Breast epithelium (tissue), 4 donors: ENCODE results near the gene PRKN. TPM values are rescaled to one million over a fixed set of nuclear protein-coding genes. Genes with fewer than 3 reads are reported as not detected.

ENCODE experiments used
- DNase-seq, 2 donors: peaks; one replicate each; pipeline ENCODE4 v3.0.0-alpha.2; 2019; ENCODE audit warnings: low spot score in 2 of 2
- H3K27ac ChIP-seq, 2 donors: fragments of 200-600 bp; sonication (generic) in 1 of 2; one replicate each; pipeline ENCODE4 v1.5.1; 2016 to 2019; ENCODE audit warnings: mild to moderate bottlenecking in 1 of 2
- H3K27me3 ChIP-seq, 2 donors: fragments of 200-600 bp; sonication (generic) in 1 of 2; one replicate each; pipeline versions ENCODE4 v1.5.1 to v1.6.0; 2017 to 2019; ENCODE audit warnings: control low read depth in 1 of 2, mild to moderate bottlenecking in 1 of 2
- H3K36me3 ChIP-seq: fragments of 200-600 bp; one replicate; pipeline ENCODE4 v1.5.1; 2019
- H3K4me1 ChIP-seq, 2 donors: fragments of 200-600 bp; sonication (generic); one replicate each; pipeline ENCODE4 v1.5.1; 2016 to 2019; ENCODE audit warnings: control low read depth in 1 of 2
- H3K4me3 ChIP-seq, 3 donors: fragments of 200-600 bp; sonication (generic); 1 replicate in 2 of 3; 2 replicates in 1 of 3; pipeline ENCODE4 v1.5.1; 2016 to 2019; ENCODE audit warnings: mild to moderate bottlenecking in 3 of 3, moderate library complexity in 2 of 3
- H3K9me3 ChIP-seq, 2 donors: fragments of 200-600 bp; sonication (generic) in 1 of 2; one replicate each; pipeline ENCODE4 v1.5.1; 2016 to 2019; ENCODE audit warnings: control low read depth in 1 of 2
- POLR2A ChIP-seq: fragments of 450-650 bp; IDR thresholded peaks from one replicate; pipeline ENCODE4 v1.6.1; 2016; ENCODE audit warnings: antibody characterized with exemption, mild to moderate bottlenecking, moderate library complexity
- POLR2AphosphoS5 ChIP-seq, 3 donors: sonication (generic); formaldehyde crosslinking; IDR thresholded peaks; one replicate each; pipeline ENCODE4 v1.6.1; 2017; ENCODE audit warnings: antibody characterized with exemption in 3 of 3
- intact Hi-C: fragments of 100-400 bp; cut with DNase I; formaldehyde crosslinking; loops from one replicate; pipeline ENCODE4 v1.15.1; 2023; ENCODE audit warnings: low total_unique reads
- total RNA-seq, 3 donors: library from RNA; depleted of rRNA; stranded (reverse); fragments of >200 nt; gene quantifications; one replicate each; pipeline ENCODE4 v1.1.0, GENCODE V29; 2016
- TF ChIP-seq, protein P1 (sequence below), 3 donors: fragments of 450-650 bp; IDR thresholded peaks; one replicate each; pipeline ENCODE4 v1.5.1; 2016 to 2017; ENCODE audit warnings: antibody characterized with exemption in 3 of 3, mild to moderate bottlenecking in 3 of 3, moderate library complexity in 3 of 3

PRKN gene
- 10 to 100 TPM in 2 of 3 donors, 1 to 10 TPM in 1; 7.2 to 19.0 (median 11.2) TPM for total RNA-seq

DNA sequence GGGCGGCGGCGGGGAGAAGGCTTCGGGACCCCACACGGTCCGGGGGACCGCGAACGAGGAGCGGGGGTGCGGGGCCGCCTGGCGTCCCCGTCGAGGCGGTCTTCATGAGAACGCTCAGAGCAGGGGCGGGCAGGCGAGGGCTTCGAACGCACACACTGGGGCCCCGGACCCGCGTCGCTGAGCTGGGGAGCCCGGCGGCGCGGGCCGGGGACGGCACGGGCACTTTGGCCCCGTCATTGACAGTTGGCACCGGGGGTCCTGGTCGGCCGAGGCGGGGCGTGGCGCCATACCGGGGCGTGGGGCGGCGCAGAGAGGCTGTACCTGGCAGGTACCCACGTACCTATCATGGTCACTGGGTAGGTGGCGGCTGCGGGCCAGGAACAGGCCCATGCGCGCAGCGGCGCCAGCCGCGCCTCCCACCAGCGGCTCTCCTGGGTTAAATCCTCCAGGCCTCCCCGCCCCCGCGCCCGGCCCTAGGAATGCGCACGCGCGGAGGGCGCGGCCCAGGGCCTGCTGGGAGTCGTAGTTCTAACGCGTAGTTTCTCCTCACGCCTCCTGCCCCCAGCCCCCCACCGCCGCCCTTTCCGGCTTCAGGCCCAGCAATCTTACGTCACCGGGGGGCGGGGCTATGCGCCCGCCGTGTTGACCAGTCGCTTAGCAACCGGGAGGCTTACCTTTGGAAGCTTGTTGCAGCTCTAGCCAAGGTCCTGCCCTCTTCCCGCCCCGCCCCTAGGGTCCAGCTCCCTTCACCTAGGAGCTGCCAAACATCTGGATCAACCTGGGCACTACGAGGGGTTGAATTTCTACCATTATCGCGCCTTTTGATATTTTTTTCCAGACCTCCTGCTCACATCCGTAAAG lies at the start of gene PRKN, which contains the start of gene PACRG:
PRKN (minus strand) TSS at position 445 of the 861 bp plus-strand sequence.
PACRG (plus strand) TSS at position 653 of the 861 bp plus-strand sequence.
- intact Hi-C loops, result no loop called here
- no peaks in the 10 kb centered on the region for H3K4me1 ChIP-seq
- H3K9me3 ChIP-seq, result peaks cover 0 to 9% of the 10 kb centered on the region in 2 donors
- DNase-seq, result peak; percentile 98 to 99
- peak within 1 kb of the TSS; percentile 94 for H3K4me3 ChIP-seq
- TF ChIP-seq, protein P1, sequence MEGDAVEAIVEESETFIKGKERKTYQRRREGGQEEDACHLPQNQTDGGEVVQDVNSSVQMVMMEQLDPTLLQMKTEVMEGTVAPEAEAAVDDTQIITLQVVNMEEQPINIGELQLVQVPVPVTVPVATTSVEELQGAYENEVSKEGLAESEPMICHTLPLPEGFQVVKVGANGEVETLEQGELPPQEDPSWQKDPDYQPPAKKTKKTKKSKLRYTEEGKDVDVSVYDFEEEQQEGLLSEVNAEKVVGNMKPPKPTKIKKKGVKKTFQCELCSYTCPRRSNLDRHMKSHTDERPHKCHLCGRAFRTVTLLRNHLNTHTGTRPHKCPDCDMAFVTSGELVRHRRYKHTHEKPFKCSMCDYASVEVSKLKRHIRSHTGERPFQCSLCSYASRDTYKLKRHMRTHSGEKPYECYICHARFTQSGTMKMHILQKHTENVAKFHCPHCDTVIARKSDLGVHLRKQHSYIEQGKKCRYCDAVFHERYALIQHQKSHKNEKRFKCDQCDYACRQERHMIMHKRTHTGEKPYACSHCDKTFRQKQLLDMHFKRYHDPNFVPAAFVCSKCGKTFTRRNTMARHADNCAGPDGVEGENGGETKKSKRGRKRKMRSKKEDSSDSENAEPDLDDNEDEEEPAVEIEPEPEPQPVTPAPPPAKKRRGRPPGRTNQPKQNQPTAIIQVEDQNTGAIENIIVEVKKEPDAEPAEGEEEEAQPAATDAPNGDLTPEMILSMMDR (IDR thresholded peaks at IDR 0.05), result no peak
- peak; percentile 54 to 89 (median 72) for TF ChIP-seq POLR2AphosphoS5 (IDR thresholded peaks at IDR 0.05)
- peak; percentile 70 for TF ChIP-seq POLR2A
- H3K27me3 ChIP-seq, result no peaks in the 10 kb centered on the region
- H3K36me3 ChIP-seq, result no peaks in the 10 kb centered on the region
- peak within 1 kb of the TSS; percentile 94 for H3K27ac ChIP-seq

DNA sequence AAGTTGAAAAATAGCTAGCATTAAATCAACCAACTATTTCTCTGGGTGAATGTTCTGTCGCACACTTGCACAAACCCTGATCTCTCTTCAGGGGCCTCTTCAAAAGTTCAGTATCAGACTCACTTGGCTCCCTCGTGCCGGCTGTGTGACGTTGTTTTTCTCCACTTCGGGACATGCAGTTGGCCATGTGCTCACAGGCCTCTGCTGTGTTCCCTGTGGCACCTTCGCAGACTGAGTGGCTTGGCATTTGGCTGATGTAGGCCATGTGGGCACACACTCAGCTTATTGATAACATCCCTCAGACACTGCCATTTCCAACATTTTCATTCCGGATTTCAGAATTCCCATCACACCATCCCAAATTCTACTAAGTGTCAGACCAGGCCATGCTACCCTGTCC lies 49.5 kb upstream of the PRKN start:
- intact Hi-C loops, result no loop called here
- Histone ChIP-seq H3K4me3 (no peak overlapping the region), H3K9me3 (peaks cover 4 to 6% of the 10 kb centered on the region in 2 donors), H3K27me3 (no peaks in the 10 kb centered on the region), H3K36me3 (no peaks in the 10 kb centered on the region), H3K27ac (no peak overlapping the region), H3K4me1 (no peaks in the 10 kb centered on the region)
- no peak for DNase-seq
- TF ChIP-seq, protein P1 (IDR thresholded peaks at IDR 0.05), result no peak
- no peak for TF ChIP-seq POLR2A
- no peak for TF ChIP-seq POLR2AphosphoS5 (IDR thresholded peaks at IDR 0.05)

DNA sequence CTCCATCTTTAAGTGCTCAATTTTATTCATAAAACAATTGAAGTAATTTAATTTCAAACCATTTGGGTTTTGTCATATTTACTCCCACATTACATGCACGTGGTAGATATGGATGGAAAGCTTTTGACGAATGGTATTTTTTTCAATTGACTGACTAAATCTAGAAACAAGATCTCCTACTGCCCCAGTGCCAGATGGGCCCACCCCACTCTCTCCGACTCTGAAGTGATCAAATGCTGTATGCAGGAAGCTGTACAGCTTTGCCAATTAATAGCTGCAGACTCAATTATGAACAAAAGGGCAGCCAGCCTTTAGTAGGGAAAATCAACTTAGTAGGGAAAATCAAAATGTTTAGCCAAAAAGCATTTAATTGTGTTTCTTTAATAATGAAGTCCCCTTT lies 46.4 kb upstream of the PRKN start:
- intact Hi-C loops, result no loop called here

DNA sequence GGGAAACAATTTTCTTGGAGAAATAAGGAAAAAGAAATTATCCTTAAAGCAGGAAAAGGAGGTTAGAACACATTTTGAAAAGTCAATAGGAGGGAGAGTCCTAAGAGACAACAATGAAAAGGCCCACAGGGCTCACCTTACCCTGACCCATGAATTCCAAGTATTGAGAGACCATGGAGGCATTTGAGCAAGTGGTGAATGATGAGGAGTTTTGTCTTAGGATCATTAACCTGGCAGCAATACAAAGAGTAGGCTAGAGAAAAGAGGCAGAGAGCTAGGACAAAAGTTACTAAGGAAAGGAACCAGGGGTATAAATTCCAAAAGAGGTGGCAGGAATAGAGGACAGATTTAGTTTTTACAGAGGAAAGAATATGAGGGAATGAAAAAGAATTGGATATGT lies 44.9 kb upstream of the PRKN start:
- no peak for DNase-seq
- no peak overlapping the region for H3K4me3 ChIP-seq
- H3K9me3 ChIP-seq, result no peaks in the 10 kb centered on the region
- no peaks in the 10 kb centered on the region for H3K36me3 ChIP-seq
- intact Hi-C loops, result no loop called here
- no peak for TF ChIP-seq POLR2A
- TF ChIP-seq, protein P1 (IDR thresholded peaks at IDR 0.05), result no peak
- no peaks in the 10 kb centered on the region for H3K27me3 ChIP-seq
- H3K4me1 ChIP-seq, result no peaks in the 10 kb centered on the region
- H3K27ac ChIP-seq, result no peak overlapping the region

More for the DNA sequence above, 46.4 kb upstream of the PRKN start:
- TF ChIP-seq POLR2AphosphoS5 (IDR thresholded peaks at IDR 0.05), result no peak
- TF ChIP-seq POLR2A, result no peak
- TF ChIP-seq, protein P1 (IDR thresholded peaks at IDR 0.05), result no peak
- H3K36me3 ChIP-seq, result no peaks in the 10 kb centered on the region
- DNase-seq, result no peak
- H3K27me3 ChIP-seq, result no peaks in the 10 kb centered on the region
- H3K4me3 ChIP-seq, result no peak overlapping the region
- no peaks in the 10 kb centered on the region for H3K9me3 ChIP-seq
- no peaks in the 10 kb centered on the region for H3K4me1 ChIP-seq
- H3K27ac ChIP-seq, result no peak overlapping the region

DNA sequence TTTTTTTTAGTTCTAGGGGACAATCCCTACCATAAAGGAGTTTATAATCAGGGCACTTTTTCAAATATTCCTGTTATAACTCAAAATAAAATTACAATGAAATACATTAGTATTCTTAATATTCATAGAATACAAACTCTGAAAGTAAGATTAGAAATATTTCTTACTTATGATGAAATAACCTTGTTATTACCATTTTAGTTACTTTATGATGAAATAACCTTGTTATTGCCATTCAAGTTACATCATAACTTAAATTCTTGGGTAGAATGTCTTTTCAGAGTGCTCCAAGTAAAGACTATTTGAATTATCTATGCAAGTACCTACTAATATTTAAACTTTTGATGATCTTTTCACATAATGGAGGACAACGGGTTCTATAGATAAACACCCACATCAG lies 43.4 kb upstream of the PRKN start:
- intact Hi-C loops, result no loop called here
- H3K36me3 ChIP-seq, result no peaks in the 10 kb centered on the region

More for the DNA sequence above, 43.4 kb upstream of the PRKN start:
- Histone ChIP-seq H3K4me3 (no peak overlapping the region), H3K27me3 (no peaks in the 10 kb centered on the region), H3K27ac (no peak overlapping the region), H3K9me3 (no peaks in the 10 kb centered on the region), H3K4me1 (no peaks in the 10 kb centered on the region)
- TF ChIP-seq POLR2AphosphoS5 (IDR thresholded peaks at IDR 0.05) (no peak), POLR2A (no peak)
- TF ChIP-seq, protein P1 (IDR thresholded peaks at IDR 0.05), result no peak
- no peak for DNase-seq
